RWPE2 (cell line): ENCODE measurements around the gene ARHGAP19.

ENCODE experiments used
- ATAC-seq: fragments of 200-7000 bp; cut with Tn5 transposase; 3 replicates; pipeline ENCODE4 v1.9.1; 2021; ENCODE audit warnings: low read depth
- DNase-seq: peaks from one replicate; pipeline ENCODE4 v3.0.0-alpha.2; 2020; ENCODE audit warnings: low spot score
- H3K27ac ChIP-seq: fragments of 450-650 bp; 2 replicates; pipeline ENCODE4 v1.5.1; 2017; ENCODE audit warnings: mild to moderate bottlenecking; ENCODE audit not compliant: poor library complexity, severe bottlenecking
- H3K27me3 ChIP-seq: fragments of 250-450 bp; sonication (Bioruptor Pico); 2 replicates; pipeline ENCODE4 v1.5.1; 2021; ENCODE audit warnings: mild to moderate bottlenecking, moderate library complexity; ENCODE audit not compliant: insufficient read depth, poor library complexity, severe bottlenecking
- H3K36me3 ChIP-seq: fragments of 250-450 bp; sonication (Bioruptor Pico); 2 replicates; pipeline ENCODE4 v1.5.1; 2020; ENCODE audit warnings: low read depth, mild to moderate bottlenecking, moderate library complexity
- H3K4me1 ChIP-seq: fragments of 250-450 bp; sonication (Bioruptor Pico); 2 replicates; pipeline ENCODE4 v1.5.1; 2021; ENCODE audit warnings: mild to moderate bottlenecking, moderate library complexity; ENCODE audit not compliant: insufficient read depth, poor library complexity, severe bottlenecking
- H3K4me3 ChIP-seq: fragments of 250-450 bp; sonication (Bioruptor Pico); 2 replicates; pipeline ENCODE4 v1.5.1; 2021; ENCODE audit warnings: mild to moderate bottlenecking, moderate library complexity; ENCODE audit not compliant: severe bottlenecking
- H3K9me3 ChIP-seq: fragments of 250-450 bp; sonication (Bioruptor Pico); 2 replicates; pipeline ENCODE4 v1.5.1; 2021; ENCODE audit warnings: mild to moderate bottlenecking, moderate library complexity; ENCODE audit not compliant: severe bottlenecking
- CTCF ChIP-seq: fragments of 450-650 bp; IDR thresholded peaks from one replicate; pipeline ENCODE4 v1.5.1; 2017; ENCODE audit warnings: mild to moderate bottlenecking, moderate library complexity; ENCODE audit not compliant: poor library complexity, severe bottlenecking

The ARHGAP19 gene

DNA sequence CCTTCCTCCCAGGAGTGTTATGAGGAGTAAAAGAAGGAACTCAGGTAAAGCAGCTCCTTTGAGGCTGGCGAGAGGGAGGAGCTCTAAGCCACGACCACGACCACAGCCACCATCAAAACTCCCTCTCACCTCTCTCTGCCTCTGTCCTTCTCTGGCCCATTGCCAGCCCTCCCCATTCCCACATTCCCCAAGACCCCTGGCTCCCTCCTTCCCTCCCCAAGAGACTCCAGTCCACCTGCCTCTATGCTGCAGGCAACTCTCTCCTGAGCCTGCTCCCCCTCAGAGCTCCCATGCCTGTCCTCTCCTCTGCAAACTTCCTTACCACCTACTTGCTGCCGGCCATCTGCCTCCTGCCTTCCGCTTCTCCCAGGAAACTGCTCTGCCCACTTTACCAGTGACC is 116.2 kb downstream of the ARHGAP19 start:
- no peak for TF ChIP-seq CTCF
- DNase-seq (no peak), ATAC-seq (no peak)
- no peaks in the 10 kb centered on the region for H3K36me3 ChIP-seq
- H3K4me1 ChIP-seq = no peaks in the 10 kb centered on the region
- peaks cover 17% of the 10 kb centered on the region for H3K27me3 ChIP-seq
- H3K4me3 ChIP-seq = no peak overlapping the region
- no peak overlapping the region for H3K27ac ChIP-seq
- no peaks in the 10 kb centered on the region for H3K9me3 ChIP-seq

DNA sequence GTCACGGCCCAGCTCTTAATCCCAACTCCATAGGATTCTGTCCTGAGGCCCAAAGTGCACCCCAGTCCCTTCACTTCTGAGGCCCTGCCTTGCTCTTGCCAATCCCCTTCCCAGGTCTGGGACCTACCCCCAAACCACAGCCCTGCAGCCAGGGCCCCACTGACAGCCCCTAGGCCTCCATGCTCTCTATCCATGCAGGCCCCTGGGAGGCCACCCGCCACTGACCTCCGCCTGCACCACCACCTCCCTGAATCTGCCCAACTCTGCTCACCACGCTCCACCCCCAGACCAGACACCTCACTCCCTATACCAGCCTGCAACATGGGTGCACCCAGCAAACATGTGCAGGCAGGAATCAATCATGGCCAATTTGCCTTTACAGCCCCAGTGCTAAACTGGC is 116.9 kb downstream of the ARHGAP19 start:
- TF ChIP-seq CTCF = no peak
- DNase-seq = no peak
- ATAC-seq = no peak
- Histone ChIP-seq H3K4me3 (no peak overlapping the region), H3K4me1 (no peaks in the 10 kb centered on the region), H3K36me3 (no peaks in the 10 kb centered on the region), H3K27me3 (peaks cover 17% of the 10 kb centered on the region), H3K27ac (no peak overlapping the region), H3K9me3 (no peaks in the 10 kb centered on the region)

- Histone ChIP-seq H3K4me3 (no peak overlapping the region), H3K36me3 (no peaks in the 10 kb centered on the region), H3K9me3 (no peaks in the 10 kb centered on the region), H3K27ac (no peak overlapping the region), H3K4me1 (no peaks in the 10 kb centered on the region), H3K27me3 (peaks cover 14% of the 10 kb centered on the region)
- no peak for ATAC-seq
- no peak for TF ChIP-seq CTCF
- no peak for DNase-seq
These were observed 117.5 kb downstream of the ARHGAP19 start for GRCh38 chr10:97174941-97175340.

- TF ChIP-seq CTCF = no peak
- Histone ChIP-seq H3K36me3 (no peaks in the 10 kb centered on the region), H3K4me3 (no peak overlapping the region), H3K9me3 (no peaks in the 10 kb centered on the region), H3K27ac (no peak overlapping the region), H3K27me3 (peaks cover 7% of the 10 kb centered on the region), H3K4me1 (no peaks in the 10 kb centered on the region)
- DNase-seq = no peak
- no peak for ATAC-seq
These were observed 118.1 kb downstream of the ARHGAP19 start for GRCh38 chr10:97174276-97174775.

DNA sequence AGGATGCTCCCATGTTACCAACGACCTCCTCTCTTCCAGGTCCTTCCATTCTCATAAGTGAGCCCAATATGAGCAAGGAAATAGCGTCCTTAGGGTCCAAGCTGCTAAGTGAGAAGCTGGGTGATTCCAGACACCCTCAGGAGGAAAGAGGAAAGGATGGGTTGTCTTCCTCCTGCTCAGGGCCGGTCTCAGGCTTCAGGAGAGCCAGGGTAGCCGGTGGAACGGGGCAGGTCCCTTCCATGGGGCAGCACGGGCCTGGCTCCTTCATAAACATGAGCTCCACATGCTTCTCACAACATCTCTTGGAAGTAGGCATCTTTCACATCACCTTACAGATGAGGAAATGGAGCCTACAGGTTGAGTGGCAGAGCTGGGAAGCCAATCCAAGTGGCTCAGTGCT is 119.4 kb downstream of the ARHGAP19 start:
- Histone ChIP-seq H3K4me3 (no peak overlapping the region), H3K9me3 (no peaks in the 10 kb centered on the region), H3K27me3 (peaks cover 4% of the 10 kb centered on the region), H3K36me3 (no peaks in the 10 kb centered on the region), H3K27ac (no peak overlapping the region), H3K4me1 (no peaks in the 10 kb centered on the region)
- DNase-seq = no peak
- ATAC-seq = no peak
- TF ChIP-seq CTCF = no peak
